H9 (cell line): ENCODE measurements around the gene MFSD12. TPM values are rescaled to one million over a fixed set of nuclear protein-coding genes. Genes with fewer than 3 reads are reported as not detected.

ENCODE experiments used
- DNase-seq: peaks from one replicate; pipeline ENCODE4 v3.0.0-alpha.2; 2017
- H2AFZ ChIP-seq: one replicate; pipeline ENCODE4 v1.6.1; 2013; ENCODE audit warnings: mild to moderate bottlenecking, low read length, control low read depth, moderate library complexity
- H2AK5ac ChIP-seq: 2 replicates; pipeline ENCODE4 v1.6.1; 2013; ENCODE audit warnings: low read length, control low read depth, mixed read lengths; ENCODE audit not compliant: insufficient read length
- H2BK120ac ChIP-seq: one replicate; pipeline ENCODE4 v1.6.1; 2013; ENCODE audit warnings: low read depth, mild to moderate bottlenecking, low read length, control low read depth, inconsistent platforms; ENCODE audit not compliant: poor library complexity, severe bottlenecking
- H2BK12ac ChIP-seq: 2 replicates; pipeline ENCODE4 v1.6.1; 2013; ENCODE audit warnings: low read length, control low read depth, mixed read lengths, low read depth; ENCODE audit not compliant: insufficient read length
- H2BK15ac ChIP-seq: 2 replicates; pipeline ENCODE4 v1.6.1; 2013; ENCODE audit warnings: low read depth, low read length, control low read depth
- H2BK20ac ChIP-seq: one replicate; pipeline ENCODE4 v1.6.1; 2013; ENCODE audit warnings: low read depth, mild to moderate bottlenecking, low read length, control low read depth, inconsistent platforms; ENCODE audit not compliant: poor library complexity, severe bottlenecking
- H2BK5ac ChIP-seq: 2 replicates; pipeline ENCODE4 v1.6.1; 2013; ENCODE audit warnings: low read length, control low read depth, mixed read lengths; ENCODE audit not compliant: insufficient read length
- H3K14ac ChIP-seq: 2 replicates; pipeline ENCODE4 v1.6.1; 2013; ENCODE audit warnings: low read length, control low read depth; ENCODE audit not compliant: insufficient read depth
- H3K18ac ChIP-seq: 2 replicates; pipeline ENCODE4 v1.6.1; 2013; ENCODE audit warnings: low read depth, mild to moderate bottlenecking, mixed read lengths, low read length, control low read depth; ENCODE audit not compliant: insufficient read length
- H3K23ac ChIP-seq: 2 replicates; pipeline ENCODE4 v1.6.1; 2013; ENCODE audit warnings: low read length, control low read depth, mixed read lengths, low read depth; ENCODE audit not compliant: insufficient read length
- H3K23me2 ChIP-seq: 2 replicates; pipeline ENCODE4 v1.6.1; 2013; ENCODE audit warnings: low read depth, mild to moderate bottlenecking, mixed read lengths, low read length, control low read depth; ENCODE audit not compliant: insufficient read length, poor library complexity, severe bottlenecking
- H3K27ac ChIP-seq: 2 replicates; pipeline ENCODE4 v1.5.1; 2013; ENCODE audit warnings: low read length, control low read depth, mixed read lengths, low read depth; ENCODE audit not compliant: insufficient read length
- H3K27me3 ChIP-seq: 2 replicates; pipeline ENCODE4 v1.6.1; 2013; ENCODE audit warnings: low read length, control low read depth, inconsistent platforms; ENCODE audit not compliant: insufficient read depth
- H3K4ac ChIP-seq: 2 replicates; pipeline ENCODE4 v1.6.1; 2013; ENCODE audit warnings: low read depth, mild to moderate bottlenecking, control low read depth, inconsistent platforms, low read length, moderate library complexity
- H3K4me1 ChIP-seq: 2 replicates; pipeline ENCODE4 v1.6.1; 2013; ENCODE audit warnings: low read length, control low read depth, inconsistent platforms; ENCODE audit not compliant: insufficient read depth
- H3K4me2 ChIP-seq: 2 replicates; pipeline ENCODE4 v1.6.1; 2013; ENCODE audit warnings: low read length, control low read depth, mixed read lengths; ENCODE audit not compliant: insufficient read length, insufficient read depth
- H3K56ac ChIP-seq: 2 replicates; pipeline ENCODE4 v1.6.1; 2013; ENCODE audit warnings: low read depth, mild to moderate bottlenecking, mixed read lengths, low read length, control low read depth; ENCODE audit not compliant: insufficient read length
- H3K79me1 ChIP-seq: 2 replicates; pipeline ENCODE4 v1.6.1; 2013; ENCODE audit warnings: low read depth, mild to moderate bottlenecking, moderate library complexity, low read length, control low read depth, inconsistent platforms; ENCODE audit not compliant: insufficient read depth, poor library complexity, severe bottlenecking
- H3K79me2 ChIP-seq: 2 replicates; pipeline ENCODE4 v1.6.1; 2013; ENCODE audit warnings: low read length, control low read depth, inconsistent platforms; ENCODE audit not compliant: insufficient read depth
- H3K9ac ChIP-seq: 2 replicates; pipeline ENCODE4 v1.6.1; 2013; ENCODE audit warnings: low read length, control low read depth, mixed read lengths; ENCODE audit not compliant: insufficient read length; ENCODE audit errors: extremely low read depth
- H3K9me3 ChIP-seq: one replicate; pipeline ENCODE4 v1.6.1; 2013; ENCODE audit warnings: low read depth, low read length, inconsistent platforms; ENCODE audit not compliant: control insufficient read depth
- H3T11ph ChIP-seq: one replicate; pipeline ENCODE4 v1.6.1; 2013; ENCODE audit warnings: mild to moderate bottlenecking, low read length, control low read depth, inconsistent platforms
- H4K20me1 ChIP-seq: one replicate; pipeline ENCODE4 v1.6.1; 2013; ENCODE audit not compliant: control insufficient read depth, insufficient read length, insufficient read depth
- H4K5ac ChIP-seq: 2 replicates; pipeline ENCODE4 v1.6.1; 2013; ENCODE audit warnings: low read depth, mild to moderate bottlenecking, mixed read lengths, low read length, control low read depth; ENCODE audit not compliant: insufficient read length
- H4K8ac ChIP-seq: replicated peaks from 2 replicates; pipeline ENCODE4 v1.6.1; 2013; ENCODE audit warnings: low read length, control low read depth, mixed read lengths, low read depth; ENCODE audit not compliant: insufficient read length
- H4K91ac ChIP-seq: 2 replicates; pipeline ENCODE4 v1.6.1; 2013; ENCODE audit warnings: low read depth, mild to moderate bottlenecking, moderate library complexity, mixed read lengths, low read length, control low read depth; ENCODE audit not compliant: insufficient read length
- H3K27ac Mint-ChIP-seq, 3 experiments: 2 replicates in 2 of 3; 3 replicates in 1 of 3; pipeline ENCODE4 v1.8.0; 2020 to 2021; ENCODE audit warnings: mixed read lengths in 3 of 3, mild to moderate bottlenecking in 1 of 3, moderate library complexity in 1 of 3
- H3K27me3 Mint-ChIP-seq: 2 replicates; pipeline ENCODE4 v1.8.0; 2021; ENCODE audit warnings: low read depth, mild to moderate bottlenecking, moderate library complexity, mixed read lengths
- H3K36me3 Mint-ChIP-seq, 3 experiments: 2 replicates in 2 of 3; 3 replicates in 1 of 3; pipeline ENCODE4 v1.8.0; 2020 to 2021; ENCODE audit warnings: low read depth in 3 of 3, mixed read lengths in 3 of 3; ENCODE audit not compliant: insufficient read depth in 1 of 3
- H3K4me1 Mint-ChIP-seq, 2 experiments: 2 replicates each; pipeline ENCODE4 v1.8.0; 2020; ENCODE audit warnings: mixed read lengths in 2 of 2
- H3K4me3 Mint-ChIP-seq, 2 experiments: 2 replicates in 1 of 2; 3 replicates in 1 of 2; pipeline ENCODE4 v1.8.0; 2020 to 2021; ENCODE audit warnings: mild to moderate bottlenecking in 2 of 2, mixed read lengths in 2 of 2, moderate library complexity in 1 of 2
- H3K9me3 Mint-ChIP-seq, 2 experiments: 2 replicates in 1 of 2; 3 replicates in 1 of 2; pipeline ENCODE4 v1.8.0; 2020; ENCODE audit warnings: mild to moderate bottlenecking in 2 of 2, mixed read lengths in 2 of 2, moderate library complexity in 1 of 2
- WGBS: extraction: QIAGEN DNeasy Blood & Tissue Kit; methylation state at CpG from one replicate; pipeline ENCODE4 v1.1.7; 2013; ENCODE audit warnings: missing lambda C conversion rate, low lambda C conversion rate, mixed read lengths; ENCODE audit not compliant: insufficient read length; ENCODE audit errors: extremely low coverage; 5-methylcytosine and 5-hydroxymethylcytosine counted together
- total RNA-seq: library from RNA; stranded (reverse); gene quantifications from 2 replicates; pipeline ENCODE4 v1.2.1, GENCODE V29; 2021
- TF ChIP-seq, protein P1 (sequence below): fragments of 200-600 bp; sonication (generic); conservative IDR thresholded peaks from 3 replicates; pipeline ENCODE4 v1.8.0; 2021; ENCODE audit warnings: antibody characterized with exemption, mild to moderate bottlenecking

MFSD12 gene
- total RNA-seq, 1 experiment from 2014 or later = 58.8 TPM

GRCh38 chr19:3547767-3548282 is 9.6 kb downstream of the MFSD12 start:
- Histone ChIP-seq H4K8ac (no peak overlapping the region), H2BK5ac (no peak overlapping the region), H4K20me1 (no peaks in the 10 kb centered on the region), H3K56ac (no peak overlapping the region), H3K14ac (no peak overlapping the region), H3K18ac (no peak overlapping the region), H3K27ac (no peak overlapping the region), H3K4me2 (no peak overlapping the region), H2AK5ac (no peak overlapping the region), H4K5ac (no peak overlapping the region), H2AFZ (no peak overlapping the region), H2BK12ac (no peak overlapping the region), H3K79me1 (no peaks in the 10 kb centered on the region), H3K9ac (no peak overlapping the region), H4K91ac (no peak overlapping the region), H2BK15ac (no peak overlapping the region), H2BK120ac (no peak overlapping the region), H3K23ac (no peak overlapping the region), H3K4ac (no peak overlapping the region), H3K79me2 (no peaks in the 10 kb centered on the region), H3K27me3 (no peaks in the 10 kb centered on the region), H3K23me2 (no peaks in the 10 kb centered on the region), H2BK20ac (no peak overlapping the region), H3T11ph (no peak overlapping the region), H3K4me1 (no peaks in the 10 kb centered on the region), H3K9me3 (no peaks in the 10 kb centered on the region)
- no peak overlapping the region for H3K4me3 Mint-ChIP-seq
- H3K4me1 Mint-ChIP-seq = peaks cover 2 to 3% of the 10 kb centered on the region in 2 experiments; a peak in 1 of 4 replicates
- no peaks in the 10 kb centered on the region for H3K27me3 Mint-ChIP-seq
- H3K27ac Mint-ChIP-seq = no peak overlapping the region
- TF ChIP-seq, protein P1, sequence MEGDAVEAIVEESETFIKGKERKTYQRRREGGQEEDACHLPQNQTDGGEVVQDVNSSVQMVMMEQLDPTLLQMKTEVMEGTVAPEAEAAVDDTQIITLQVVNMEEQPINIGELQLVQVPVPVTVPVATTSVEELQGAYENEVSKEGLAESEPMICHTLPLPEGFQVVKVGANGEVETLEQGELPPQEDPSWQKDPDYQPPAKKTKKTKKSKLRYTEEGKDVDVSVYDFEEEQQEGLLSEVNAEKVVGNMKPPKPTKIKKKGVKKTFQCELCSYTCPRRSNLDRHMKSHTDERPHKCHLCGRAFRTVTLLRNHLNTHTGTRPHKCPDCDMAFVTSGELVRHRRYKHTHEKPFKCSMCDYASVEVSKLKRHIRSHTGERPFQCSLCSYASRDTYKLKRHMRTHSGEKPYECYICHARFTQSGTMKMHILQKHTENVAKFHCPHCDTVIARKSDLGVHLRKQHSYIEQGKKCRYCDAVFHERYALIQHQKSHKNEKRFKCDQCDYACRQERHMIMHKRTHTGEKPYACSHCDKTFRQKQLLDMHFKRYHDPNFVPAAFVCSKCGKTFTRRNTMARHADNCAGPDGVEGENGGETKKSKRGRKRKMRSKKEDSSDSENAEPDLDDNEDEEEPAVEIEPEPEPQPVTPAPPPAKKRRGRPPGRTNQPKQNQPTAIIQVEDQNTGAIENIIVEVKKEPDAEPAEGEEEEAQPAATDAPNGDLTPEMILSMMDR = no peak
- no peak for DNase-seq
- no peaks in the 10 kb centered on the region for H3K9me3 Mint-ChIP-seq
- WGBS = no CpG with 5 or more reads among the region's 36 CpGs
- H3K36me3 Mint-ChIP-seq = peaks cover 4 to 13% (median 12%) of the 10 kb centered on the region in 3 experiments; a peak in 6 of 7 replicates
